Upper lobe of left lung (tissue), 4 donors: ENCODE results near the gene TNNI2.
"Not testable (repeated sequence)": the region's sequence is repeated elsewhere in the genome, so short reads cannot be mapped to it uniquely, and the experiment has no call there.

ENCODE experiments used
- CTCF ChIP-seq, 6 experiments: fragments of 450-650 bp in 4 of 6; fragments of 200-600 bp in 2 of 6; sonication (generic) in 2 of 6; IDR thresholded peaks; one replicate each; pipeline ENCODE4 v1.5.1; 2016 to 2019; ENCODE audit warnings: antibody characterized with exemption in 6 of 6
- EP300 ChIP-seq, 4 donors: sonication (generic); formaldehyde crosslinking; IDR thresholded peaks; one replicate each; pipeline ENCODE4 v1.5.1; 2017; ENCODE audit warnings: antibody characterized with exemption in 4 of 4, control low read depth in 2 of 4
- POLR2A ChIP-seq, 4 donors: fragments of 450-650 bp; IDR thresholded peaks; one replicate each; pipeline ENCODE4 v1.5.1; 2016 to 2017; ENCODE audit warnings: antibody characterized with exemption in 4 of 4, mild to moderate bottlenecking in 2 of 4

- TF ChIP-seq CTCF, POLR2A, EP300 (IDR thresholded peaks at IDR 0.05): not testable (repeated sequence)
Measured at GRCh38 chr11:1813356-1813755, 25.4 kb upstream of the TNNI2 start.
